ENCODE measurements around the gene SLIT3.

The SLIT3 gene

DNA sequence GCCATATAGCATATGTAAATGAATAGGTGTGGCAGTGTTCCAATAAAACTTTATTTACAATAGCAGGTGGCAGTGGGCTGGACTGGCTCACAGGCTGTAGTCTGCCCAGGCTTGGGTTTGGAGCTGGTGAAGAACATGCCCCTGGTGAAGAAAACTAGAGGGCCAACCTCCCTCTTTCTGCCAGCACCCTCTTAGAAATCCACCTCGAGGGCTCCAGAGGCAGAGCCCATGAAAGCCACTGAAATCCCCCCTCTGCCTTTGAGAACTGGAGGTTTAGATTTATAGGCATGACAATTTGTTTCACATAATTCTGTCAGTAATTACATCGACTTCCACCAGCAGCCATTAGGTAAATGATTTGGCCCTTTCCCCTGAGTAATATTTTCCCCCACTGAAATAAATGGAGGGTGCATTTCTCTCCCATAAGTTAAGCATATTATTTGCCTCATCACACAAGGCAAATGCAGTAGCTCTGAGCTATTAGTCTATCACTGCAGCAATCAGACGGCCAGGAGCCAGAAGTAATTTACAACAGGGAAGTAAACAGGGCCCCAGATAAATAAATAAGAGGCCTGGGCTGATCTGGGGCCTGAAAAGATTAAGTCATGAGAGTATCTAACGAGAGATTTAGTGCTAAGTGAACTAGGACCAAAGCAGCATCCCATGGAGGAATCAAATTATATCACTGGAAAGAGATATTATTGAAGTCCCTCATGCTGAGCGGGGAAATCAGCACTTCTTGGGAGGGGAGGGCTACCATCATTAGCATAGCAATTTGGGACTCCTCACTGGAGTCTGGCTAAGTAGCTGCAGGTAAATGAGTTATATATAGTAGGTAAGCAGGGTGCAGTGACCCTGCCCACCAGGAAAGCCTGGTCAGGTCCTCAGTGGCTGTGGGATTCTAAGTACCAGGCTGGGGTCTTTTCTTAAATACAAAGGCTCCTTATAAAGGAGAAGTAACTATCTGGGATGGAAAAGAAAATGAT is 123.9 kb downstream of the SLIT3 start (continued):
- TF ChIP-seq, protein P1, sequence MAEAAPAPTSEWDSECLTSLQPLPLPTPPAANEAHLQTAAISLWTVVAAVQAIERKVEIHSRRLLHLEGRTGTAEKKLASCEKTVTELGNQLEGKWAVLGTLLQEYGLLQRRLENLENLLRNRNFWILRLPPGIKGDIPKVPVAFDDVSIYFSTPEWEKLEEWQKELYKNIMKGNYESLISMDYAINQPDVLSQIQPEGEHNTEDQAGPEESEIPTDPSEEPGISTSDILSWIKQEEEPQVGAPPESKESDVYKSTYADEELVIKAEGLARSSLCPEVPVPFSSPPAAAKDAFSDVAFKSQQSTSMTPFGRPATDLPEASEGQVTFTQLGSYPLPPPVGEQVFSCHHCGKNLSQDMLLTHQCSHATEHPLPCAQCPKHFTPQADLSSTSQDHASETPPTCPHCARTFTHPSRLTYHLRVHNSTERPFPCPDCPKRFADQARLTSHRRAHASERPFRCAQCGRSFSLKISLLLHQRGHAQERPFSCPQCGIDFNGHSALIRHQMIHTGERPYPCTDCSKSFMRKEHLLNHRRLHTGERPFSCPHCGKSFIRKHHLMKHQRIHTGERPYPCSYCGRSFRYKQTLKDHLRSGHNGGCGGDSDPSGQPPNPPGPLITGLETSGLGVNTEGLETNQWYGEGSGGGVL (tag by site-specific recombination; IDR thresholded peaks at IDR 0.05): peak; percentile 67
- peak; percentile 81 for TF ChIP-seq TCF7L2 (IDR thresholded peaks at IDR 0.05; ENCODE audit: borderline replicate concordance, low read depth, low read length)
- 0 out of 2 replicates have a peak, but pooled peaks have one; percentile 15 for TF ChIP-seq FEZF1 (tag by site-specific recombination; IDR thresholded peaks at IDR 0.05)

DNA sequence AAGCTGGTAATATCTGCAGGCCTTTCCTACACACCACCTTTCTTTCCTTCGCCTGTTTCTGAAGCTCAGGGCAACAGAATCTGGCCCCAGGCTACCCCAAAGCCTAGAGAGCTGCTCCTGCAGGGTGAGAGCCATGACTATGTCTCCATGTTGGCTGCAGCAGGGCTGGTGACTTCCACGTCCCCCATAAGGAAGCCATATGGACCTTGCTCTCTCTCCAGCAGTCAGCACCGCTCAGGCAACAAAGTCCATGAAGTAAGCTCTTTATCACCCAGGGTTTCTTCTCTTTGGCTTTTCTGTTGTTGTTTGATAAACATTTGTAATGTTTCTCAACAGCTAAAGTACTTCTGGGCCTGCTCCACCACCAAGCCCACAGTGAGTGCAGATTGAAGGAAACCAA is 125.2 kb downstream of the SLIT3 start:
- Histone ChIP-seq H3K27ac (ENCODE audit: extremely low read depth, low read depth, low read length) (no peak overlapping the region), H3K4me3 (ENCODE audit: low read depth, low read length) (no peak overlapping the region), H3K9me3 (ENCODE audit: control insufficient read depth, insufficient read depth, low read depth, low read length) (no peaks in the 10 kb centered on the region), H3K4me1 (ENCODE audit: control insufficient read depth, insufficient read depth, low read length) (peaks cover 2% of the 10 kb centered on the region; the same call in 1 of the 2 replicates), H3K36me3 (ENCODE audit: control insufficient read depth in 2 of 2, insufficient read depth in 1 of 2, low read length in 2 of 2) (no peaks in the 10 kb centered on the region)
- POLR2A ChIA-PET: no interaction called here
- CTCF ChIA-PET: interaction anchor here (0.6 kb wide), 1 partner anchor 92 kb away, joined by 4 read pairs; no protein-coding TSS in a partner anchor
- TF ChIP-seq ZNF561 (tag by site-specific recombination; IDR thresholded peaks at IDR 0.05; ENCODE audit: borderline replicate concordance): no peak
- no peak for TF ChIP-seq ZNF707 (tag by site-specific recombination; IDR thresholded peaks at IDR 0.05)
- TF ChIP-seq ZNF776 (tag by site-specific recombination; IDR thresholded peaks at IDR 0.05; ENCODE audit: borderline replicate concordance): no peak
- TF ChIP-seq ZNF433 (tag by site-specific recombination; IDR thresholded peaks at IDR 0.05; ENCODE audit: low read depth): no peak
- no peak for TF ChIP-seq KLF16 (tag by site-specific recombination; IDR thresholded peaks at IDR 0.05)
- TF ChIP-seq ZNF626 (tag by site-specific recombination; IDR thresholded peaks at IDR 0.05): no peak
- no peak for TF ChIP-seq GLIS1 (tag by site-specific recombination; IDR thresholded peaks at IDR 0.05)
- no peak for TF ChIP-seq BCL11A (tag by site-specific recombination; IDR thresholded peaks at IDR 0.05; ENCODE audit: low read depth)
- no peak for TF ChIP-seq ZBTB20 (tag by site-specific recombination; IDR thresholded peaks at IDR 0.05)

DNA sequence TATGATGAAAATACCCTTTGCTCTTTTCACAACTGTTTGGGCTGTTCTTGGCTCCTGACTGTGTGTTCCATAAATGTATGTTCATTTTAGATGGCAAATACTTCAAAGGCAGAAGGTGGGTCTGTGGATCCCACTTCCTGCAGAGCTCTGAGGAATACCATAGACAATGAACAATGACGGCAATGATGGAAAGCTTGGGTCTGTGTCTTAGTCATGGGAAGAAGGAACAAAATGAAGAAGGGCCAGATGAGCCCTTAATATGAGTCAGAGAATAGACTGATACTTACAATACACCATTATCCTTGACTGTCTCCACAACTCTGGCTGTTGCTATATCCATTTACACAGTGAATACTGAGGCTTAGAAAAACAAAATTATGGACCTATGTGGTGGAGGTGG is 126.0 kb downstream of the SLIT3 start:
- POLR2A ChIA-PET: no interaction called here

DNA sequence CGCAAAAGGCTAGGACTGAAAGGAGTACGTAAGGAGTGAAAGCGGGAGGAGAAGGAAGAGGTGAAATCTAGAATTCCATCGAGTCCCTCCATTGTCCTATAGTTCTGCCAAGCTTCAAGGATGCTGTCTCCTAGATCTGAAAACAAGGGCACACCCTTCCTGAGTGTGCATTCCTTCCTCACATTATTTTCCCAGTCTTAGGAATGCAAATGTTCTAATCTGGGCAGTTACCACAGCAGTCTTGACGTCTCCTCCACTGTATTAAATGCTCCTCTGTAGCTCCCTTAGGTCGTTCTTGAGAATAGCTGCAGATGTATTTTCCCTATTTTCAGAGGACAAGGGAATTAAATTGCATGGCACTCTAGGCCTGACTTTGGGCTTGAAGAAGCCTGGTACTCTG is 127.6 kb downstream of the SLIT3 start:
- ChIA-PET POLR2A (interaction anchor here (1.0 kb wide), 1 partner anchor 12 kb away, joined by 3 read pairs; no protein-coding TSS in a partner anchor), CTCF (interaction anchor here (0.7 kb wide), 1 partner anchor 43 kb away, joined by 3 read pairs; no protein-coding TSS in a partner anchor)
- H3K9me3 ChIP-seq (ENCODE audit: control insufficient read depth, insufficient read depth, low read depth, low read length): no peaks in the 10 kb centered on the region
- H3K27ac ChIP-seq (ENCODE audit: extremely low read depth, low read depth, low read length): no peak overlapping the region
- peaks cover 2% of the 10 kb centered on the region; the same call in 1 of the 2 replicates for H3K4me1 ChIP-seq (ENCODE audit: control insufficient read depth, insufficient read depth, low read length)
- H3K4me3 ChIP-seq (ENCODE audit: low read depth, low read length): no peak overlapping the region
- no peaks in the 10 kb centered on the region for H3K36me3 ChIP-seq (ENCODE audit: control insufficient read depth in 2 of 2, insufficient read depth in 1 of 2, low read length in 2 of 2)
- no peak for TF ChIP-seq ZNF629 (tag by site-specific recombination; IDR thresholded peaks at IDR 0.05)
- TF ChIP-seq, protein P2, sequence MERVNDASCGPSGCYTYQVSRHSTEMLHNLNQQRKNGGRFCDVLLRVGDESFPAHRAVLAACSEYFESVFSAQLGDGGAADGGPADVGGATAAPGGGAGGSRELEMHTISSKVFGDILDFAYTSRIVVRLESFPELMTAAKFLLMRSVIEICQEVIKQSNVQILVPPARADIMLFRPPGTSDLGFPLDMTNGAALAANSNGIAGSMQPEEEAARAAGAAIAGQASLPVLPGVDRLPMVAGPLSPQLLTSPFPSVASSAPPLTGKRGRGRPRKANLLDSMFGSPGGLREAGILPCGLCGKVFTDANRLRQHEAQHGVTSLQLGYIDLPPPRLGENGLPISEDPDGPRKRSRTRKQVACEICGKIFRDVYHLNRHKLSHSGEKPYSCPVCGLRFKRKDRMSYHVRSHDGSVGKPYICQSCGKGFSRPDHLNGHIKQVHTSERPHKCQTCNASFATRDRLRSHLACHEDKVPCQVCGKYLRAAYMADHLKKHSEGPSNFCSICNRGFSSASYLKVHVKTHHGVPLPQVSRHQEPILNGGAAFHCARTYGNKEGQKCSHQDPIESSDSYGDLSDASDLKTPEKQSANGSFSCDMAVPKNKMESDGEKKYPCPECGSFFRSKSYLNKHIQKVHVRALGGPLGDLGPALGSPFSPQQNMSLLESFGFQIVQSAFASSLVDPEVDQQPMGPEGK (tag by site-specific recombination; IDR thresholded peaks at IDR 0.05): no peak
- no peak for TF ChIP-seq ZNF560 (tag by site-specific recombination; IDR thresholded peaks at IDR 0.05; ENCODE audit: borderline replicate concordance)
- TF ChIP-seq ZBTB48 (tag by site-specific recombination; IDR thresholded peaks at IDR 0.05): no peak
- TF ChIP-seq, protein P3, sequence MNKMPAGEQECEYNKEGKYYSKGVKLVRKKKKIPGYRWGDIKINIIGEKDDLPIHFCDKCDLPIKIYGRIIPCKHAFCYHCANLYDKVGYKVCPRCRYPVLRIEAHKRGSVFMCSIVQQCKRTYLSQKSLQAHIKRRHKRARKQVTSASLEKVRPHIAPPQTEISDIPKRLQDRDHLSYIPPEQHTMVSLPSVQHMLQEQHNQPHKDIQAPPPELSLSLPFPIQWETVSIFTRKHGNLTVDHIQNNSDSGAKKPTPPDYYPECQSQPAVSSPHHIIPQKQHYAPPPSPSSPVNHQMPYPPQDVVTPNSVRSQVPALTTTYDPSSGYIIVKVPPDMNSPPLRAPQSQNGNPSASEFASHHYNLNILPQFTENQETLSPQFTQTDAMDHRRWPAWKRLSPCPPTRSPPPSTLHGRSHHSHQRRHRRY (tag by site-specific recombination; IDR thresholded peaks at IDR 0.05): no peak
- TF ChIP-seq ZNF157 (tag by site-specific recombination; IDR thresholded peaks at IDR 0.05): no peak
- no peak for TF ChIP-seq ZNF132 (tag by site-specific recombination; IDR thresholded peaks at IDR 0.05; ENCODE audit: borderline replicate concordance)
- no peak for TF ChIP-seq ZNF114 (tag by site-specific recombination; IDR thresholded peaks at IDR 0.05)
- TF ChIP-seq ZFP3 (tag by site-specific recombination; IDR thresholded peaks at IDR 0.05; ENCODE audit: low read depth): no peak
- no peak for TF ChIP-seq SP3 (tag by site-specific recombination; IDR thresholded peaks at IDR 0.05)

More for the DNA sequence above, 126.0 kb downstream of the SLIT3 start:
- no peak overlapping the region for H3K27ac ChIP-seq (ENCODE audit: extremely low read depth, low read depth, low read length)
- peaks cover 2% of the 10 kb centered on the region; the same call in 1 of the 2 replicates for H3K4me1 ChIP-seq (ENCODE audit: control insufficient read depth, insufficient read depth, low read length)
- H3K36me3 ChIP-seq (ENCODE audit: control insufficient read depth in 2 of 2, insufficient read depth in 1 of 2, low read length in 2 of 2): no peaks in the 10 kb centered on the region
- no peaks in the 10 kb centered on the region for H3K9me3 ChIP-seq (ENCODE audit: control insufficient read depth, insufficient read depth, low read depth, low read length)
- TF ChIP-seq ZNF658 (tag by site-specific recombination; IDR thresholded peaks at IDR 0.05): no peak
- no peak for TF ChIP-seq PRDM1 (tag by site-specific recombination; IDR thresholded peaks at IDR 0.05)
- no peak for TF ChIP-seq ZNF16 (tag by site-specific recombination; IDR thresholded peaks at IDR 0.05; ENCODE audit: low read depth)
- CTCF ChIA-PET: no interaction called here
- no peak overlapping the region for H3K4me3 ChIP-seq (ENCODE audit: low read depth, low read length)
